Stimulated activated CD4-positive, alpha-beta T cell treated with anti-CD3 and anti-CD28 coated beads, Interleukin-15, amount 100 ng/mL, for 24 hours (primary cell): ENCODE results near the gene MDN1.
"Not testable (repeated sequence)": the region's sequence is repeated elsewhere in the genome, so short reads cannot be mapped to it uniquely, and the experiment has no call there.

Experiments
- DNase-seq: peaks from one replicate; pipeline ENCODE4 v3.0.0-alpha.2; 2020

Gene MDN1, protein sequence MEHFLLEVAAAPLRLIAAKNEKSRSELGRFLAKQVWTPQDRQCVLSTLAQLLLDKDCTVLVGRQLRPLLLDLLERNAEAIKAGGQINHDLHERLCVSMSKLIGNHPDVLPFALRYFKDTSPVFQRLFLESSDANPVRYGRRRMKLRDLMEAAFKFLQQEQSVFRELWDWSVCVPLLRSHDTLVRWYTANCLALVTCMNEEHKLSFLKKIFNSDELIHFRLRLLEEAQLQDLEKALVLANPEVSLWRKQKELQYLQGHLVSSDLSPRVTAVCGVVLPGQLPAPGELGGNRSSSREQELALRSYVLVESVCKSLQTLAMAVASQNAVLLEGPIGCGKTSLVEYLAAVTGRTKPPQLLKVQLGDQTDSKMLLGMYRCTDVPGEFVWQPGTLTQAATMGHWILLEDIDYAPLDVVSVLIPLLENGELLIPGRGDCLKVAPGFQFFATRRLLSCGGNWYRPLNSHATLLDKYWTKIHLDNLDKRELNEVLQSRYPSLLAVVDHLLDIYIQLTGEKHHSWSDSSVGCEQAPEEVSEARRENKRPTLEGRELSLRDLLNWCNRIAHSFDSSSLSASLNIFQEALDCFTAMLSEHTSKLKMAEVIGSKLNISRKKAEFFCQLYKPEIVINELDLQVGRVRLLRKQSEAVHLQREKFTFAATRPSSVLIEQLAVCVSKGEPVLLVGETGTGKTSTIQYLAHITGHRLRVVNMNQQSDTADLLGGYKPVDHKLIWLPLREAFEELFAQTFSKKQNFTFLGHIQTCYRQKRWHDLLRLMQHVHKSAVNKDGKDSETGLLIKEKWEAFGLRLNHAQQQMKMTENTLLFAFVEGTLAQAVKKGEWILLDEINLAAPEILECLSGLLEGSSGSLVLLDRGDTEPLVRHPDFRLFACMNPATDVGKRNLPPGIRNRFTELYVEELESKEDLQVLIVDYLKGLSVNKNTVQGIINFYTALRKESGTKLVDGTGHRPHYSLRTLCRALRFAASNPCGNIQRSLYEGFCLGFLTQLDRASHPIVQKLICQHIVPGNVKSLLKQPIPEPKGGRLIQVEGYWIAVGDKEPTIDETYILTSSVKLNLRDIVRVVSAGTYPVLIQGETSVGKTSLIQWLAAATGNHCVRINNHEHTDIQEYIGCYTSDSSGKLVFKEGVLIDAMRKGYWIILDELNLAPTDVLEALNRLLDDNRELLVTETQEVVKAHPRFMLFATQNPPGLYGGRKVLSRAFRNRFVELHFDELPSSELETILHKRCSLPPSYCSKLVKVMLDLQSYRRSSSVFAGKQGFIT (N-terminal part only)

DNA sequence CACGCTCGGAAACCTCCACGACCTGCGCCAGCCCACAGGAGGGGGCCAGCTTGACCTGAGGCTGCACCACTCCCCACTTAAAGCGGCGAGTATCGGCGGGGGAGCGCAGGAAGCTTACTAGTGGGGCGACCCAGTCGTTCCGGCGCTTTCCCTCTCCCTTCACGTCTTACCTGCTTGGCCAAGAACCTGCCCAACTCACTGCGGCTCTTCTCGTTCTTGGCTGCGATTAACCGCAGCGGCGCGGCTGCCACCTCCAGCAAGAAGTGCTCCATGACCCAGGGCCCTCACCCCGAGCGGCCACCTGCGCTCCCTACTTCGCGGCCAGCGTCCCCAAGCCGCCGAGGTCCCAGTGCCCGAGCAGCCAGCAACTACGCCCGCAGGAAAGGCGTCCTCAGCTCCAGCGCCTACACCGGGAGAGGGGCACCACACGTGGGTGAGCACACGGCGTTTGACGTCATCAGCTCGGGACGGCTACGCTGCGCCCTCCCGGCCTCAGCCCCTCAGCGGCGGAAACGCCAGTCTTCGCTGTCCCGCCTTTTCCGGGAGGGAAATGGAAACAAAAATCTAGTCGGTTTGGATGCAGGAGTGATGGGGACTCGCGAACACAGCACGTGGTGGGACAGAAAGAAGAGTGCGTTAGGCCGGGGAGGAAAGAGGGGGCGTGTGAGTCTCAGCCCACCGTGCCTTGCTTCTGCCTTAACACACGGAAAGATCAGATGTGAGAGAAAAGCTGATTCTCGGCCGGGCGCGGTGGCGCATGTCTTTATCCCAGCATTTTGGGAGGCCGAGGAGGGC is at the start of gene MDN1:
Gene MDN1, minus strand, starts transcription at position 459 of the 795 bp plus-strand sequence. Its CDS starts 187 bp downstream, at position 272.
- peak; percentile 93 for DNase-seq

DNA sequence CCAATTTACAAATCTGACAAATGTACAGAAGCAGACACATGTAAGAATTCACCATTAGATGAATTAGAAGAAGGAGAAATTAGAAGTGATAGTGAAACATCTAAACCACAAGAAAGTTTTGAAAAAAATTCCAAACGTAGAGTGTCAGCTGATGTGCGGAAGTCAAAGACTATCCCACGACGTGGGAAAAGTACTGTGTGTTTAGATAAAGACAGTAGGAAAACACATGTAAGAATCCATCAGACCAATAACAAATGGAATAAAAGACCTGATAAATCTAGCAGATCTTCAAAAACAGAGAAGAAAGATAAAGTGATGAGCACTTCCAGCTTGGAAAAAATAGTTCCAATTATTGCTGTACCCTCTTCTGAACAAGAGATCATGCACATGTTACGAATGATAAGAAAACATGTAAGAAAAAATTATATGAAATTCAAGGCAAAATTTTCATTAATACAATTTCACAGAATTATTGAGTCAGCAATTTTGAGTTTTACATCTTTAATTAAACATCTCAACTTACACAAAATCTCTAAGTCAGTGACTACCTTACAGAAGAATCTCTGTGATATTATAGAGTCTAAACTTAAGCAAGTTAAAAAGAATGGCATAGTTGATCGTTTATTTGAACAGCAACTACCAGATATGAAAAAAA is 46.6 kb upstream of the MDN1 start:
- DNase-seq = no peak

DNA sequence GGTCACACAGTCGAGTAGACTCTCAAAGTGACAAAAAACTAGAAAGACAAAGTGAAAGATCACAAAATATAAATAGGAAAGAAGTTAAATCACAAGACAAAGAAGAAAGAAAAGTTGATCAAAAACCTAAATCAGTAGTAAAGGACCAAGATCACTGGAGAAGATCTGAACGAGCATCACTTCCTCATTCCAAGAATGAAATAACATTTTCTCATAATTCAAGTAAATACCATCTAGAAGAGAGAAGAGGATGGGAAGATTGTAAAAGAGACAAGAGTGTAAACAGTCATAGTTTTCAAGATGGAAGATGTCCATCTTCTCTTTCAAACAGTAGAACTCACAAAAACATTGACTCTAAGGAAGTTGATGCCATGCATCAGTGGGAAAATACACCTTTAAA is 43.1 kb upstream of the MDN1 start:
- no peak for DNase-seq

DNA sequence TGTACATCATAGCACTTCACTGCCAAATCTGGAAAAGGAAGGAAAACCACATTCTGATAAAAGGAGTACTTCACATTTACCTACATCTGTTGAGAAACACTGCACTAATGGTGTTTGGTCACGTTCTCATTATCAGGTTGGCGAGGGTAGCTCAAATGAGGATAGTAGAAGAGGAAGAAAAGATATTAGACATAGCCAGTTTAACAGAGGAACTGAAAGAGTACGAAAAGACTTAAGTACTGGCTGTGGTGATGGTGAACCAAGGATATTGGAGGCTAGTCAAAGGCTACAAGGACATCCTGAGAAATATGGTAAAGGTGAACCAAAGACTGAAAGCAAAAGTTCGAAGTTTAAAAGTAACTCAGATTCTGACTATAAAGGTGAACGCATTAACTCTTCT is 42.7 kb upstream of the MDN1 start:
- DNase-seq = no peak

DNA sequence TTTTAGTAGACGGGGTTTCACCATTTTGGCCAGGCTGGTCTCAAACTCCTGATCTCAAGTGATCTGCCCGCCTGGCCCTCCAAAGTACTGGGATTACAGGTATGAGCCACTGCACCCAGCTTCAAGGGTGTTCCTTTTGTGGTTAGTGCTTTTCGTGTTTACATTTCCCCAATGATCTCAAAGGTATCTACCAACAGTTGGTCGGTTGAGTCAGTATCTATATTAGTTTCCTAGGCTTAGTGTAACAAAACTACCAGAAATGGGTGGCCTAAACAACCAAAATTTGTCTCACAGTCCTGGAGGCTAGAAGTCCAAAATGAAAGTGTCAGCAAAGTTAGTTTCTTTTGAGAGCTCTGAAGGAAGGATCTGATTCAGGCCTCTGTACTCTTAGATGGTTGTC is 40.1 kb upstream of the MDN1 start:
- DNase-seq = no peak

DNA sequence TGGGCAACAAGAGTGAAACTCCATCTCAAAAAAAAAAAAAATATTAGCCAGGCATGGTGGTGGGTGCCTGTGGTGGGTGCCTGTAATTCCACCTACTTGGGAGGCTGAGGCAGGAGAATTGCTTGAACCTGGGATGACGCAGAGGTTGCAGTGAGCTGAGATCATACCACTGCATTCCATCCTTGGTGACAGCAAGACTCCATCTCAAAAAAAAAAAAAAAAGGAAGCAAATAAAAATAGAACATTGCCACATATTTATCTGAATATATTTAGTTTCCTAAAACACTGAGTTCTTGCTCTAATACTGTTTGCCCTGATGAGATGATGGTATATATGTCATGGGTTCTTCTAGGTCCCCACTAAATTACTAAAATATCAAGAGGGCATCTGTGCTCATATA is 38.4 kb upstream of the MDN1 start:
- no peak for DNase-seq

DNA sequence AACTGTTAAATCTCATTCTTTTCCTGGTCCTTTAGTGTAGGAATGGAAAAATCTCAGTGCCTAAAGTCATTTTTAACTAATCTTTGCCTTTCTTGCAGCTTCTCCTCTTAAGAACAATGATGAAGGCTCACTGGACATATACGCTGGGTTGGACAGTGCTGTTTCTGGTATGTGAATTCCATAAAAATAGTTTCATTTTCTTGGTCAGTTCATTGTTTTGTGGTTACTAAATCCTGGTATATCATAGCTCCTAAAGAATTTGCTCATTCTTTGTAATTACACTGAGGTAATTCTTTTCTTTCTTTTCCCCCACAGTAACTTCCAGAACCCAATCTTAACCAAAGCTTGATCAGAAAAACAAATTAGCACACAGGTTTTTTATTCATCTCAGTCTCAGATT is 33.5 kb upstream of the MDN1 start:
- DNase-seq = no peak

DNA sequence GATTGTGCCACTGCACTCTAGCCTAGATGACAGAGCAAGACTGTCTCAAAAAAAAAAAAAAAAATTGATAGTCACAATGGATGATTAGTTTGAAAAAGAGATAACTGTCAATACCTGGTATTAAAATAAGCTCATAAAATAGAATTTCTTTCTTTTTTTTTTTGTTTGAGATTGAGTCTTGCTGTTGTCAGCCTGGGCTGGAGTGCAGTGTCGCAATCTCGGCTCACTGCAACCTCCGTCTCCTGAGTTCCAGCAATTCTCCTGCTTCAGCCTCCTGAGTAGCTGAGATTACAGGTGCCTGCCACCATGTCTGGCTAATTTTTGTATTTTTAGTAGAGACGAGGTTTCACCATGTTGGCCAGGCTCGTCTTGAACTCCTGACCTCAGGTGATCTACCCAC is 27.9 kb upstream of the MDN1 start:
- not testable (repeated sequence) for DNase-seq

DNA sequence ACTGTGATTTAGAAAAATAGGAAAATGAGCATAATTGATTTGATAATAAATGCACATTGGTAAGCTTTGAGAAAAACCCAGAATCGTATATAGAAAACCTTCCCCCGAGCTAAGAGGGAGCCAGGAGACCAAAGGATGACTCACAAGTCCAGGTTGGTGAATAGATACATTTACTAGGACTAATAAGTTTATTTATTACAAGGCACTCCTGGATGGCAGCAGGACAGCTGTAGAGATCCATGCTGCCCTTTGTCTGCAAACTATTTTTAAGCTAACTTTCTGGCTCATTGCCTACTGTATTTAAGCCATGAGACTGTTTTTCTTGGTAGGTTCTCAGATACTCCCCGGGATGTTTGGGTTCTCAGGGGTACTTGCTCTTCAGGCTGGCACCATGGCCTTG is 23.5 kb upstream of the MDN1 start:
- no peak for DNase-seq

DNA sequence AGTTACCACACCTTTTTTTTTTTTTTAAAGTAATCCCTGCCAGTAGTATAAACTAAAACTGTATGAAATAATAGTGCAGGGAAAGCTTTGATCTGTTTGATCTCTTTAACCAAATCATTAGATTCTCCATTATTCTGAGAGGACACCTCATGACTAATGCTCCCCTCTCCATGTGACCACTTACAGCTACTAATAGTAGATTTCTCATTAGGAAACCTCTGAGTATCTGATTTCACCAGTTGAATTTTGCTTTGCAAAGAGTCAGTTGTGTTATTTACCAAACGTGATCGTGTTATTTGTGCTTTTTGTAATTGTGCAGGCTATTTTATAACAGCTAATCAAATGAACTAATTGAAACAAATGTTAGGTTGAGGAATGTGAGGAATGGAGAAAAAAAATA is 22.6 kb upstream of the MDN1 start:
- DNase-seq = no peak

DNA sequence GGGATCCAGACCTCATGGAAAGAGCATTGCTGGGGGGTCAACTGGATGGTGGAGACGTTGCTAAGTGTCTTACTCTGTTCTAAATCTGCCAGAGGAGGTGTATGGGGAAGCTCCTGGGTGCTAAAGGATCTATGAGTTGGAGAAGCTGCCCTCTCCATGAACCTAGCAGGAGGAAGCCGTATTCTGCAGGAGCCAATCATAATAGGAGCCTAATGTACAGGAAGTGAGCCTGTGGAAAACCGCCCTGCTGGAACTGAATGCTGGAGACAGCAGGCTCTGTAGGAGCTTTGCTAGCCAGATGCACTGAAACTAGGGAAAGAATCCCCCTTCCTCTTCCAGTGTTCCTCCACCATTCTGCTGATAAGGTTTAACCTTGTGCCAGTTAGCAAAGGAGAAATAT is 20.9 kb upstream of the MDN1 start:
- no peak for DNase-seq

DNA sequence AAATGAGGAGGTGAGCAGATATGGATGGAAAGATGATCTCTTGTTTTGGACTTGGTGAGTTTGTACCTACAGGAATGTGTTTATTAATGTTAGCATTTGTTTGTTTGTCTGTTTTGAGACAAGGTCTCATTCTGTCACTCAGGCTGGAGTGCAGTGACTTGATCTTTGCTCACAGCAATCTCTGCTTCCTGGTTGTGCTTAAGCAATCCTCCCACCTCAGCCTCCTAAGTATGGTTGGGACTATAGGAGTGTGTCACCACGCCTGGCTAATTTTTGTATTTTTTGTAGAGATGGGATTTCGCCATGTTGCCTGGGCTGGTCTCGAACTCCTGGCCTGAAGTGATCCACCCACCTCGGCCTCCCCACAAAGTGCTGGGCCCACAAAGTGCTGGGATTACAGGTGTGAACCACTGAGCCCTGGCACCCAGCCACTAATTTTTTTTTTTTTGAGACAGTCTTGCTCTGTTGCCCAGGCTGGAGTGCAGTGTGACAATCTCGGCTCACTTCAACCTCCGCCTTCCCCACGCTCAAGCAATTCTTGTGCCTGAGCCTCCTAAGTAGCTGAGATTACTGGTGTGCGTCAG is 17.1 kb upstream of the MDN1 start:
- DNase-seq = no peak

DNA sequence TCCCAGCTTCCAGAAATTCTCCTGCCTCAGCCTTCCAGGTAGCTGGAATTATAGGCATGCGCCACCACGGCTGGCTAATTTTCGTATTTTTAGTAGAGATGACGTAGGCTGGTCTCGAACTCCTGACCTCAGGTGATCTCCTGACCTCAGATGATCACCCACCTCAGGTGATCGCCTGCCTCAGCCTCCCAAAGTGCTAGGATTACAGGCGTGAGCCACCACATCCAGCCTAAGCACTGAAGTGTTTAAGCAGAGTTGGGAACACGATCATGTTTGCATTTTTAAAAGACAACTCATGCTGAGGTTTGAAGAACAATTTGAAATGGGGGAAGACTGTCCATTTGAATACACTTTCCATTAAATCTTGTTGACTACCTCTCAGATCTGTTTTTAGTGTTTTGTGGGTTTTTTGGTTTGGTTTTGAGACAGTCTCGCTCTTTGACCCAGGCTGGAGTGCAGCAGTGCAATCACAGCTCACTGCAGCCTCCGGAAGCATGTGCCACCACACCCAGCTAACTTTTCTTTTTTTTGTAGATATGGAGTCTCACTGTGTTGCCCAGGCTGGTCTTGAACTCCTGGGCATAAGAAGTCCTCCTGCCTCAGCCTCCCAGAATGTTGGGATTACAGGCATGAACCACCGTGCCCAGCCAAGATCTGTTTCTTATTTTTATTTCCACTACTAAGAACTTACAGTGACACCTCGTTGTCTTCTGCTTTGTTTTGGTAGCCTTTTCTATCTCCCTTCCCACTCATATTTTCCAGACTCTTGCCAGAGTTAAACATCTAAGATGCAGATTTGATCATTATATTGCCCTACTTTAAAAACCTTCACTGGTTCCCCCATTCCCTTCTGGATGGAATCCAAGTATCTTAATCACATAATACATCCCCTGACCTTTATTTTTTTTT is 15.5 kb upstream of the MDN1 start:
- peak; percentile 56 for DNase-seq

DNA sequence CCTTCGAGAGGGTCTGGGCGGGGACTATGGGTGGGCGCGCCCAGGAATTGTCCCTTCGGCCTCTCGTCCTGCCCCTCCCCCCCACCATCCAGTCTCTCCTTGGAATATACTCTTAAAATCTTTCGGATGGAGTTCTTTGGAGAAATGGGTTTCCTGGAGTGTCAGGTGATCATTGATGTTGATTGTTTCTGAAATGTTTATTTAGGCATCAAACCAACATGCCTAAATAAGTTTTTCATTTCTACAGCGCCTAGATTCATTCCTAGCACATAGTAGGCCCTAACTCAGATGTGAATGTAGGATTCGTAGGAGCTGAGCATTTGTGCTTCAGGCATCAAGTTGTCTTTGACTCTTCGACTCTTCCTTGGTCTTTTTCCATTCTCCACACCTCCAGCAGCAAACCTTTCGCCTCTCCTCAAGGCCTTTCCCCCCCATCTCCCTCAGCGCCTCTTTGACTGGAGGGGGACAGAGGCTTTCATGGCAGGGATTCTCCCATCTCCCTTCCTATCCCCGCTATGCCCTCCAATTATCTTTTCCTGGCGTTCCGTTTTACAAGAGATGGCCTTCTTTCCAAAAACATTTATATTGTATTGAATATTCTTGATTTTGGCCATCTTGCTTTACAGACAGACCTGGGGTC is 10.7 kb upstream of the MDN1 start:
- DNase-seq = no peak

DNA sequence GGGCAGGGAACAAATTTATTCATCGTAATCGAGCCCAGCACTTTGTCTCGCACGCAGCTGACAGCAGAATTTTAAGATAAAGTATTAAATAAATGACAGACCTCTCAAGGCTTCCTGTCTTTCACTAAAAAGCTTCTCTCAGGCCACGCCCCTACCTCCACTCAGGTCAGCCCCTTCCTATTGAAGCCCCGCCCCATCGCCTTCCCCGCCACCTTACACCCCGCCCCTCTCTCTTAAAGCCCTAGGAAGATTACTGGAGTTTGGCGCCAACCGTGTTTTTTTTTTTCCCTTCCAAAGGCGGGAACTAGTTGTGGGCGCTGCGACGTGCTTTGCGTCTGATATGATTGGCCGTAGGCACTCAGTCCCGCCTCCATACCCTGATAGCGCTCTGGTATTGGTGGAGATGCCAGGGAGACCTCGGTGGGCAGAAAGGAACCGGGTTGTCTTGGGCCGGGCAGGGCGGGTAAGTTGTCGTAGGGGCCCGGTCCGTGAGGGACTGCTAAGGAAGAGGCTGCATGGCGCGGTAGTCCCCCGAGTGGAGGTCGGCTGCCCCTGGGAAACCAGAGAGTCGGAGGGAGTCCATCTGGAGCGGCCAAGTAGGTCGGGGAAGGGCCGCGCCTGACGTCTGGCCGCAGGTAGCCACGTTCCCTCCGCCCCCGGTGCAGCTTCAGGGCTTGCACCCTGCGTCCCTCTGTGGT is 10.0 kb upstream of the MDN1 start, which contains the start of gene CASP8AP2:
Gene CASP8AP2, plus strand, starts transcription at position 409 of the 698 bp plus-strand sequence.
- peak; percentile 96 for DNase-seq

DNA sequence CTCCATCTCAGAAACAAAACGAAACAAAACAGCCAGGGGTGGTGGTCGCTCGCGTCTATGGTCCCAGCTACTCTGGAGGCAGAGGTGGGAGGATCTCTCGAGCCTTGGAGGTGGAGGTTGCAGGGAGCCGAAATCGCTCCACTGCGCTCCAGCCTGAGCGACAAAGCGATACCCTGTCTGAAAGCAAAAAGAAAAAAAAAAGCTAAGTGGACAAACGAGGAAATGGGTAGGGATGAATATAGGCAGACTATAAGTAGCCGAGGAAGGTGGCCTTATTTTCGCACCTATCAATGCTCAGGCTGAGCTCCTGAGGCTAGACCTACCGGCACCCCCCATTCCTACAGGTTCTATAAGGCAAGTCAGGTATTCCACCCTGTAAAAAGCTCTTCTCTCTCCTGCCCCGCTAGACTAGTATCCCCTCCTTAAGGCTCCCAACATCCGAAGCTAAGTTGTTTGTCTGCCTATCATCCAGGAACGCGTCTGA is 9.4 kb upstream of the MDN1 start:
- DNase-seq = peak; percentile 32

DNA sequence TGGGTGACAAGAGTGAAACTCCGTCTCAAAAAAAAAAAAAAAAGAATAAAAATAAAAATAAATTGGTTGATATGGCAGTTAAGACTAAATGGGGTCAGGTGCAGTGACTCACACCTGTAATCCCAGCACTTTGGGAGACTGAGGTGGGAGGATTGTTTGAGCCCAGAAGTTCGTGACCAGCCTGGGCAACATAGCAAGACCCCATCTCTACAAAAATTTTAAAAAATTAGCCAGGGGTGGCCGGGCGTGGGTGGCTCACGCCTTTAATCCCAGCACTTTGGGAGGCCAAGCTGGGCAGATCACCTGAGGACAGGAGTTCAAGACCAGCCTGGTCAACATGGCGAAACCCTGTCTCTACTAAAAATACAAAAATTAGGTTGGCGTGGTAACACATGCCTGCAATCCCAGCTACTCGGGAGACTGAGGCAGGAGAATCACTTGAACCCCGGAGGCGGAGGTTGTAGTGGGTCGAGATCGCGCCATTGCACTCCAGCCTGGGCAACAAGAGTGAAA is 8.9 kb upstream of the MDN1 start:
- not testable (repeated sequence) for DNase-seq

DNA sequence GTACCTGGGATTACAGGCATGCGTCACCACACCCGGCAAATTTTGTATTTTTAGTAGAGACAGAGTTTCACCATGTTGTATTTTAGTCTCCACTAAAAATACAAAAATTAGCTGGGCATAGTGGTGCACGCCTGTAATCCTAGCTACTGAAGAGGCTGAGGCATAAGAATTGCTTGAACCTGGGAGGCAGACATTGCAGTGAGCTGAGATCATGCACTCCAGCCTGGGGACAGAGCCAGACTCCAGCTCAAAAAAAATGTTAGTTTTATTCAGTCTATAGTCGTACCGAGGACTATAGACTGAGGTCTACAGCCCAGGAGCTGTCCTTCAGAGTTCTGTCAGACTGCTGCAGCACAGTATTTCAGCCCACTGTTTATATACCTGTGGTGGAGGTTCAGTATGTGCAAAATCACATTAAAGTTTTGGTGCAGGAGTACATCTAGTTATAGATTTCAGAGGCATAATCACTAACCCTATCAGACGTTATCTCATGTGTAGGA is 6.5 kb upstream of the MDN1 start:
- no peak for DNase-seq
